Panc1 (cell line): ENCODE results near the gene CACFD1. TPM values are rescaled to one million over a fixed set of nuclear protein-coding genes. Genes with fewer than 3 reads are reported as not detected.
"Not testable (repeated sequence)": the region's sequence is repeated elsewhere in the genome, so short reads cannot be mapped to it uniquely, and the experiment has no call there.

Experiments
- ATAC-seq: fragments of 200-7000 bp; cut with Tn5 transposase; 2 replicates; pipeline ENCODE4 v1.9.1; 2020; ENCODE audit warnings: mild to moderate bottlenecking, moderate library complexity
- BruUV-seq: library from RNA; stranded (reverse); fragments of 400-500 nt; replicated peaks from 2 replicates; lab custom pipeline; 2021; lab: Mats Ljungman, UMichigan
- CTCF ChIA-PET: fragments of 300-600 bp; sonication (Branson Sonifier 250); formaldehyde crosslinking; loops from one replicate; lab custom pipeline; 2022; ENCODE audit warnings: antibody characterized with exemption; lab: Charles Lee
- POLR2A ChIA-PET: fragments of 300-600 bp; sonication (Branson Sonifier 250); formaldehyde crosslinking; loops from one replicate; lab custom pipeline; 2022; ENCODE audit warnings: antibody characterized with exemption; lab: Charles Lee
- DNase-seq: peaks from one replicate; pipeline ENCODE4 v3.0.0-alpha.2; 2010; ENCODE audit warnings: low read depth, low spot score
- H3K27ac ChIP-seq: 2 replicates; pipeline ENCODE4 v1.5.1; 2011; ENCODE audit warnings: mild to moderate bottlenecking, low read length, inconsistent platforms
- H3K27me3 ChIP-seq: fragments of 200-500 bp; sonication (Bioruptor generic); 2 replicates; pipeline ENCODE4 v1.6.0; 2014; ENCODE audit warnings: low read length, inconsistent platforms; ENCODE audit not compliant: control insufficient read depth, insufficient read depth
- H3K36me3 ChIP-seq: fragments of 200-500 bp; sonication (Bioruptor generic); 2 replicates; pipeline ENCODE4 v1.5.1; 2014; ENCODE audit warnings: inconsistent platforms, mild to moderate bottlenecking, low read length, moderate library complexity; ENCODE audit not compliant: control insufficient read depth, insufficient read depth
- H3K4me1 ChIP-seq: 2 replicates; pipeline ENCODE4 v1.5.1; 2011; ENCODE audit warnings: inconsistent platforms, mild to moderate bottlenecking, low read length, moderate library complexity; ENCODE audit not compliant: control insufficient read depth, insufficient read depth
- H3K4me3 ChIP-seq, 2 experiments: 2 replicates each; pipeline ENCODE4 v1.5.1; 2011 to 2012; ENCODE audit warnings: low read depth in 2 of 2, low read length in 2 of 2, mild to moderate bottlenecking in 2 of 2, inconsistent platforms in 1 of 2, moderate library complexity in 1 of 2
- H3K9me3 ChIP-seq: fragments of 200-500 bp; sonication (Bioruptor generic); 2 replicates; pipeline ENCODE4 v1.5.1; 2014; ENCODE audit warnings: low read depth, mild to moderate bottlenecking, inconsistent platforms, low read length, moderate library complexity; ENCODE audit not compliant: control insufficient read depth, insufficient read depth
- POLR2AphosphoS5 ChIP-seq: IDR thresholded peaks from 2 replicates; pipeline ENCODE4 v1.6.1; 2012; ENCODE audit warnings: mild to moderate bottlenecking, low read depth, low read length, moderate library complexity
- REST ChIP-seq, 2 experiments: IDR thresholded peaks; 2 replicates each; pipeline ENCODE4 v1.6.1; 2011 to 2012; ENCODE audit warnings: low read depth in 2 of 2, control low read depth in 1 of 2, low read length in 1 of 2, mild to moderate bottlenecking in 1 of 2, moderate library complexity in 1 of 2; ENCODE audit not compliant: insufficient read depth in 1 of 2
- SIN3A ChIP-seq: IDR thresholded peaks from 2 replicates; pipeline ENCODE4 v1.6.1; 2012; ENCODE audit warnings: low read depth, mild to moderate bottlenecking, low read length, moderate library complexity, borderline replicate concordance; ENCODE audit not compliant: insufficient read depth
- TCF7L2 ChIP-seq: IDR thresholded peaks from 2 replicates; pipeline ENCODE4 v1.6.1; 2011; ENCODE audit warnings: mild to moderate bottlenecking, low read depth, low read length, inconsistent platforms
- in situ Hi-C: cut with HindIII; loops from 2 replicates; pipeline ENCODE4 v1.10.0; 2016; ENCODE audit warnings: low sequenced_read_pairs, low pct_unique_long_range_greater_than_20kb
- intact Hi-C: fragments of 100-400 bp; cut with micrococcal nuclease; formaldehyde crosslinking; loops from one replicate; pipeline ENCODE4 v1.10.0; 2022; ENCODE audit not compliant: unreplicated experiment
- total RNA-seq: library from RNA; stranded (reverse); gene quantifications from one replicate; pipeline ENCODE4 v1.2.1, GENCODE V29; 2021; ENCODE audit not compliant: unreplicated experiment
- TF ChIP-seq, protein P1 (sequence below): fragments of 450-650 bp; IDR thresholded peaks from 2 replicates; pipeline ENCODE4 v1.5.1; 2017; ENCODE audit warnings: mild to moderate bottlenecking

The CACFD1 gene
- total RNA-seq, 1 experiment from 2014 or later = 13.9 TPM

GRCh38 chr9:133449760-133450159 lies 10.0 kb upstream of the CACFD1 start:
- H3K4me3 ChIP-seq = no peak overlapping the region

GRCh38 chr9:133451865-133452264 lies 7.9 kb upstream of the CACFD1 start:
- H3K4me3 ChIP-seq, H3K27me3 ChIP-seq, intact Hi-C loops, ATAC-seq, H3K4me1 ChIP-seq, in situ Hi-C loops, DNase-seq, H3K36me3 ChIP-seq, H3K27ac ChIP-seq, POLR2A ChIA-PET, CTCF ChIA-PET, BruUV-seq, H3K9me3 ChIP-seq: not testable (repeated sequence)

More at GRCh38 chr9:133449760-133450159, 10.0 kb upstream of the CACFD1 start:
- TF ChIP-seq POLR2AphosphoS5 = no peak
- TF ChIP-seq REST (IDR thresholded peaks at IDR 0.05; ENCODE audit: insufficient read depth in 1 of 2, low read depth in 2 of 2, low read length in 1 of 2) = no peak
- TF ChIP-seq, protein P1, sequence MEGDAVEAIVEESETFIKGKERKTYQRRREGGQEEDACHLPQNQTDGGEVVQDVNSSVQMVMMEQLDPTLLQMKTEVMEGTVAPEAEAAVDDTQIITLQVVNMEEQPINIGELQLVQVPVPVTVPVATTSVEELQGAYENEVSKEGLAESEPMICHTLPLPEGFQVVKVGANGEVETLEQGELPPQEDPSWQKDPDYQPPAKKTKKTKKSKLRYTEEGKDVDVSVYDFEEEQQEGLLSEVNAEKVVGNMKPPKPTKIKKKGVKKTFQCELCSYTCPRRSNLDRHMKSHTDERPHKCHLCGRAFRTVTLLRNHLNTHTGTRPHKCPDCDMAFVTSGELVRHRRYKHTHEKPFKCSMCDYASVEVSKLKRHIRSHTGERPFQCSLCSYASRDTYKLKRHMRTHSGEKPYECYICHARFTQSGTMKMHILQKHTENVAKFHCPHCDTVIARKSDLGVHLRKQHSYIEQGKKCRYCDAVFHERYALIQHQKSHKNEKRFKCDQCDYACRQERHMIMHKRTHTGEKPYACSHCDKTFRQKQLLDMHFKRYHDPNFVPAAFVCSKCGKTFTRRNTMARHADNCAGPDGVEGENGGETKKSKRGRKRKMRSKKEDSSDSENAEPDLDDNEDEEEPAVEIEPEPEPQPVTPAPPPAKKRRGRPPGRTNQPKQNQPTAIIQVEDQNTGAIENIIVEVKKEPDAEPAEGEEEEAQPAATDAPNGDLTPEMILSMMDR = no peak
- no peak for TF ChIP-seq TCF7L2
- no peak for TF ChIP-seq SIN3A
- ATAC-seq = no peak
- H3K4me1 ChIP-seq = no peaks in the 10 kb centered on the region; the same call in 1 of the 2 replicates
- DNase-seq = no peak
- BruUV-seq = no TSS peak
- no peaks in the 10 kb centered on the region for H3K9me3 ChIP-seq
- POLR2A ChIA-PET = no interaction called here
- H3K27ac ChIP-seq = no peak overlapping the region
- in situ Hi-C loops (no loop called here), intact Hi-C loops (no loop called here)
- no peaks in the 10 kb centered on the region for H3K36me3 ChIP-seq
- H3K27me3 ChIP-seq = no peaks in the 10 kb centered on the region
- CTCF ChIA-PET = interaction anchor here (0.6 kb wide), 1 partner anchor 275 kb away, joined by 3 read pairs; no protein-coding TSS in a partner anchor

- no peaks in the 10 kb centered on the region for H3K9me3 ChIP-seq
- POLR2A ChIA-PET = no interaction called here
- intact Hi-C loops = no loop called here
- H3K4me3 ChIP-seq = no peak overlapping the region
- H3K27me3 ChIP-seq = no peaks in the 10 kb centered on the region
- TF ChIP-seq POLR2AphosphoS5 = no peak
- TF ChIP-seq TCF7L2 = no peak
- TF ChIP-seq, protein P1 = no peak
- TF ChIP-seq SIN3A = no peak
- no peak for TF ChIP-seq REST (IDR thresholded peaks at IDR 0.05; ENCODE audit: insufficient read depth in 1 of 2, low read depth in 2 of 2, low read length in 1 of 2)
- BruUV-seq = no TSS peak
- in situ Hi-C loops = no loop called here
- DNase-seq (no peak), ATAC-seq (no peak)
- no peak overlapping the region for H3K27ac ChIP-seq
- no peaks in the 10 kb centered on the region; the same call in 1 of the 2 replicates for H3K4me1 ChIP-seq
- CTCF ChIA-PET = no interaction called here
- H3K36me3 ChIP-seq = no peaks in the 10 kb centered on the region
Observed at GRCh38 chr9:133452562-133452961, 7.2 kb upstream of the CACFD1 start.
